Pancreas (tissue), 10 donors: Measurements from ENCODE around the gene ADCY5. TPM values are rescaled to one million over a fixed set of nuclear protein-coding genes. Genes with fewer than 3 reads are reported as not detected.

Source experiments
- ATAC-seq, 4 donors: fragments of 200-7000 bp; cut with Tn5 transposase; one replicate each; pipeline versions ENCODE4 v1.8.0 to v1.9.1; 2020; ENCODE audit warnings: mild to moderate bottlenecking in 4 of 4, moderate library complexity in 4 of 4
- DNase-seq, 6 donors: peaks; one replicate each; pipeline ENCODE4 v3.0.0-alpha.2; 2020
- FAIRE-seq: peaks from 2 replicates; lab custom pipeline; 2012; peaks lifted over from hg19 to GRCh38; lab: Jason Lieb, UNC
- H3K27ac ChIP-seq, 4 donors: fragments of 200-600 bp; sonication (generic); 1 replicate in 3 of 4; 2 replicates in 1 of 4; pipeline versions ENCODE4 v1.5.0 to v1.8.0; 2020
- H3K27me3 ChIP-seq, 4 donors: fragments of 200-600 bp; one replicate each; pipeline ENCODE4 v1.8.0; 2021
- H3K36me3 ChIP-seq, 3 donors: fragments of 200-600 bp; sonication (generic) in 1 of 3; one replicate each; pipeline versions ENCODE4 v1.5.0 to v1.8.0; 2020 to 2021
- H3K4me1 ChIP-seq, 3 donors: fragments of 200-600 bp; one replicate each; pipeline ENCODE4 v1.8.0; 2021
- H3K4me3 ChIP-seq, 4 donors: fragments of 200-600 bp; sonication (generic) in 2 of 4; one replicate each; pipeline versions ENCODE4 v1.5.0 to v1.8.0; 2020 to 2021
- H3K9me3 ChIP-seq, 4 donors: fragments of 200-600 bp; one replicate each; pipeline ENCODE4 v1.8.0; 2021
- WGBS, 2 donors: extraction: QIAGEN DNeasy Blood & Tissue Kit; methylation state at CpG; one replicate each; pipeline ENCODE4 v1.1.7; 2013; 5-methylcytosine and 5-hydroxymethylcytosine counted together
- intact Hi-C, 3 donors: fragments of 100-400 bp; cut with DNase I; formaldehyde crosslinking; loops; one replicate each; pipeline versions ENCODE4 v1.11.1 to v1.14.2; 2022
- polyA plus RNA-seq, 2 donors: library from polyadenylated mRNA; stranded (reverse); fragments of 200-250 nt; gene quantifications; one replicate each; pipeline ENCODE4 v1.2.3, GENCODE V29; 2013
- total RNA-seq, 6 donors: library from RNA; stranded (reverse); fragmentation: NEBNext Ultra II Directional in 4 of 6; extraction: Animal tissue kit (Norgen Biotek cat#: 25700) in 4 of 6; gene quantifications; one replicate each; pipeline versions ENCODE4 v1.2.1 to v1.2.4, GENCODE V29; 2021 to 2023
- TF ChIP-seq, protein P1 (sequence below), 4 donors: fragments of 200-600 bp; sonication (generic) in 3 of 4; IDR thresholded peaks; one replicate each; pipeline versions ENCODE4 v1.5.0 to v1.8.0; 2021; ENCODE audit warnings: antibody characterized with exemption in 4 of 4
- donor health status: healthy with polysubstance abuse.
- donor health status: DM: no; HTN: no; CAD: no; lungs with moderate emphysema.
- donor health status: DM: no; HTN: no; CAD: no.
- donor health status: control.
- donor health status: control.
- donor health status: Bipolar disorder and iron deficiency.
- donor health status: DM: yes; HTN: yes; CAD: no.
- donor health status: DM: no; HTN: no; CAD: no.
- donor health status: DM: no; HTN: no; CAD: no.
- donor health status: DM: yes; HTN: yes; CAD: no.

ADCY5 gene
- total and polyA plus RNA-seq, 8 donors: 6.0 to 13.4 (median 9.6) TPM

DNA sequence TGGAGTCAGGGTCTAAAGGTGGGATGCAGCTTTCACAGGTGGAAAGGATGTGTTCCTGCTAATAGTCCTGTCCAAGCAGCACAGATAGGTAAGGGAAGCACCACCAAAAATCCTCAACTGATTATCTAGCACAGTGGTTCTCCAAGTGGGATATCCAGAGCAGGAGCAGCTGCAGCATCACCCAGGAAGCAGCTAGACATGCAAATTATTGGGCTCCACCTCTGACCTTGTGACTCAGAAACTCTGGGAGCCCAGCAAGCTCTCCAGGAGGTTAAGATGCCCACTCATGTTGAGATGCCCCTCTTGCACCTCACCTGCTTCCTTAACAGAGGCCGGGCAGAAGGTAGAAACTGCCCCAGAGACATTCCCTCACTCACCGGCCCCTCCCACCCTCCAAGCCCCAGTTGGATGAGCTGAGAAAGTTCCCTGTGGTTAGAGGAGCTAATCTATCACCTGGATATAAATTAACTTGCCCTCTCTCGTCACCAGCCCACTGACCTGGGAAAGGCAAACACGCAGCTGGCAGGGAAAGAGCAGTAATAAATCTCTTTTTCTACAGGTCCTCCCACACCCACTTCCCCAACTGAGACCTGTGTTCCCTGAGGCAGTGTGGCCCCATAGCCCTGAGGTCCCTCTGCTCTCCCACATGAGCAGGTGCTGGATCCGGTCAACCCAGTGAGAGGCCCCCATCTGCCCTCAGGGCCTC is 39.3 kb downstream of the ADCY5 start:
- H3K9me3 ChIP-seq: no peaks in the 10 kb centered on the region
- peaks cover 5 to 15% (median 13%) of the 10 kb centered on the region in 3 donors for H3K4me1 ChIP-seq
- WGBS, 2 donors: 15 to 23% methylated on average over 5 of the region's 5 CpGs
- H3K27ac ChIP-seq: peak overlapping the region; percentile 23 to 74 (median 68)
- DNase-seq (peak in 5 of 6 donors; percentile 53 to 69 (median 62)), FAIRE-seq (no peak), ATAC-seq (peak; percentile 80 to 86 (median 84))
- no peak overlapping the region for H3K4me3 ChIP-seq
- intact Hi-C loops: no loop called here
- TF ChIP-seq, protein P1, sequence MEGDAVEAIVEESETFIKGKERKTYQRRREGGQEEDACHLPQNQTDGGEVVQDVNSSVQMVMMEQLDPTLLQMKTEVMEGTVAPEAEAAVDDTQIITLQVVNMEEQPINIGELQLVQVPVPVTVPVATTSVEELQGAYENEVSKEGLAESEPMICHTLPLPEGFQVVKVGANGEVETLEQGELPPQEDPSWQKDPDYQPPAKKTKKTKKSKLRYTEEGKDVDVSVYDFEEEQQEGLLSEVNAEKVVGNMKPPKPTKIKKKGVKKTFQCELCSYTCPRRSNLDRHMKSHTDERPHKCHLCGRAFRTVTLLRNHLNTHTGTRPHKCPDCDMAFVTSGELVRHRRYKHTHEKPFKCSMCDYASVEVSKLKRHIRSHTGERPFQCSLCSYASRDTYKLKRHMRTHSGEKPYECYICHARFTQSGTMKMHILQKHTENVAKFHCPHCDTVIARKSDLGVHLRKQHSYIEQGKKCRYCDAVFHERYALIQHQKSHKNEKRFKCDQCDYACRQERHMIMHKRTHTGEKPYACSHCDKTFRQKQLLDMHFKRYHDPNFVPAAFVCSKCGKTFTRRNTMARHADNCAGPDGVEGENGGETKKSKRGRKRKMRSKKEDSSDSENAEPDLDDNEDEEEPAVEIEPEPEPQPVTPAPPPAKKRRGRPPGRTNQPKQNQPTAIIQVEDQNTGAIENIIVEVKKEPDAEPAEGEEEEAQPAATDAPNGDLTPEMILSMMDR (IDR thresholded peaks at IDR 0.05): no peak
- no peaks in the 10 kb centered on the region for H3K27me3 ChIP-seq
- H3K36me3 ChIP-seq: no peaks in the 10 kb centered on the region

DNA sequence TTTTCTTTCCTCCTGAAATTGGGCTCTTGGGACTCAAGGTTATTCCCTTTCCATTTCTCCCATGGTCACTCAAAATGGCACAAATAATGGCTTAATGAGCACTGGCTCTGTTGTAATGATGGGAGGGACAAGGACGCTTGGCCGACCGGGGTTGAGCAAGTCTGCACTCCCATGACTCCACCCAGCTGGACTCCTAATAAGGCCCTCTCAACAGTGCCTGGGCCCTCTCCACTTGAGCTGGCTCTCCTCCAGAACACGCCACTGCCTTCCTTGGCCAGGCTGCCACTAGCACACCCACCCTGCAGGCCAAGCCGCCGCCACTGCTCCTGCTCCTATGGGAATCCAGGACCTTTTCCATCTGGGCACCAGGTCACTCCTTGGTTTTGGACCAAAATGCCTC is 42.3 kb downstream of the ADCY5 start:
- peak in 2 of 4 donors; percentile 5 to 36 for ATAC-seq
- Histone ChIP-seq H3K4me1 (peaks cover 5 to 15% (median 13%) of the 10 kb centered on the region in 3 donors), H3K27me3 (no peaks in the 10 kb centered on the region), H3K27ac (peak overlapping the region in 2 of 4 donors; percentile 12 to 30), H3K36me3 (no peaks in the 10 kb centered on the region), H3K4me3 (no peak overlapping the region), H3K9me3 (no peaks in the 10 kb centered on the region)
- intact Hi-C loops: no loop called here
- TF ChIP-seq, protein P1 (IDR thresholded peaks at IDR 0.05): no peak
- FAIRE-seq: no peak
- WGBS, 2 donors: 63 to 79% methylated on average over 6 of the region's 6 CpGs
- DNase-seq: peak in 1 of 6 donors; percentile 54

DNA sequence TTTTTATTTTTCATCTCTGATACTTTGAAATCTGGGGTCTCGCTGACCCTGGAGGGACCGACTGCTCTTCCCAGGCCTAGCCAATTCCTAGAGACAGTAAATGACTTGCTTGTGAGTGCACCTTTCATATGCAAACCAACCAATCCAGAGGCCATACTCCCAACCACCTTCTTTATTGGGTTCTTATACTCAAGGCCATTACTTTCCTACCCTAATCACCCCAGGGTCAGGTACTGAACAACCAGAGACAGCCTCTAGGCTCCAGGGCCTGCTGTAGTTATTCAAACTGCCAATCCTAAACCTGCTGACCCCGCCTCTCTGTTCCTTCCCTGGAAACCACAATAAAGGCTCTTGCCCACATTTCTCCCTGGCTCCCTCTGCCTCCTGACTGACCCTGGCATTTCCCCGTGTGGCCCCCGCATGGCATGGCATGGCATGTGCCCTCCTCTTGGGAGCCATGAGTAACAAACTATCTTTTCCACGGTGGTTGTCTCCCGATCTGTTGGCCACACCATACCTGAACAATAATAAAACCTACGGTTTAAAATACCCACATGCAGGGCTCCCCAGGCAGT is 42.9 kb downstream of the ADCY5 start:
- no peak overlapping the region for H3K4me3 ChIP-seq
- no peaks in the 10 kb centered on the region for H3K27me3 ChIP-seq
- no peaks in the 10 kb centered on the region for H3K36me3 ChIP-seq
- no peak for FAIRE-seq
- 83 to 95% methylated on average over 8 of the region's 8 CpGs for WGBS, 2 donors
- intact Hi-C loops: no loop called here
- no peak for ATAC-seq
- TF ChIP-seq, protein P1 (IDR thresholded peaks at IDR 0.05): no peak
- H3K9me3 ChIP-seq: no peaks in the 10 kb centered on the region
- DNase-seq: peak in 1 of 6 donors; percentile 18
- peaks cover 5 to 15% (median 13%) of the 10 kb centered on the region in 3 donors for H3K4me1 ChIP-seq
- peak overlapping the region in 1 of 4 donors; percentile 30 for H3K27ac ChIP-seq

DNA sequence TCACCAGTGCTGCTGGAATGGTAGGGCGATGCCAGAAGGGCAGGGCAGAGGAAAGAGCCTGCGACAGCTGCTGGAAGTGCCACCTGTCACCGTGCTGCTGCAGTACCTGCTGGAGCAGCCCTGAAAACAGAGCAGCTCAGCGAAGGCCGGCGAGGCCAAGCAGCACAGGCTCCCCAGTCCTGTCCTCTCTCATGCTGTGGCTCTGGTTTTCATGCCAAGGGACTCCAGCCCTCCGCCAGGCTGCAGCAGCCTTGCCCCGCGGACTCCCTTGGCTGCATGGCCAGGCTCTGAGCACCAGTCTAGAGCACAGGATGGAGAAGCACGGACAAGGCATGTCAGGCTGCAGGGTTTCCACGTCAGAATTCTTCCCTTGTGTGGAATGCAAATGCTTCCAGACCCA is 43.9 kb downstream of the ADCY5 start:
- H3K9me3 ChIP-seq: no peaks in the 10 kb centered on the region
- intact Hi-C loops: no loop called here
- peaks cover 5 to 15% (median 13%) of the 10 kb centered on the region in 3 donors for H3K4me1 ChIP-seq
- TF ChIP-seq, protein P1 (IDR thresholded peaks at IDR 0.05): no peak
- DNase-seq (no peak), ATAC-seq (no peak), FAIRE-seq (no peak)
- H3K27me3 ChIP-seq: no peaks in the 10 kb centered on the region
- no peaks in the 10 kb centered on the region for H3K36me3 ChIP-seq
- H3K4me3 ChIP-seq: no peak overlapping the region
- WGBS, 2 donors: 75 to 80% methylated on average over 11 of the region's 11 CpGs
- H3K27ac ChIP-seq: no peak overlapping the region

DNA sequence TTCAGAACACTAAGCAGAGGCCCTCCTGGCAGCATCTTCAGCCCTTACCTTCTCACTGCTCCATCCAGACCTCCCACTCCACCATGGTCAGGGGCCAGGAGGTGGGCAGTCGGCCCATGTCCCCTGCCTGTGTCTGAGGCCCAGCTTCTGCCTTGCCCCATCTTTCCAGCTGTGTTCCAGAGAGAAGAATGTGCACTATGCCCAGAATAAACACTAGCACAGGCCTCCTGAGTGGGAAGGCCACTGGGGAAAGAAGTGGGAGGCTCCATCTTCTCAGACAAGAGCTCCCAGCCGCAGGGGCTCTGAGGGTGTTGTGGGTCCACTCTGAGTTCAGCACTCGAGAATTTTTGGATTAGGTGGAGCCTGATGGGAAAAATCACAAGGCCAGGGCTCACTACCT is 44.5 kb downstream of the ADCY5 start:
- 49 to 64% methylated on average over 3 of the region's 3 CpGs for WGBS, 2 donors
- no peaks in the 10 kb centered on the region for H3K36me3 ChIP-seq
- intact Hi-C loops: no loop called here
- no peak for ATAC-seq
- H3K4me3 ChIP-seq: no peak overlapping the region
- H3K27me3 ChIP-seq: no peaks in the 10 kb centered on the region
- peak in 1 of 6 donors; percentile 30 for DNase-seq
- peaks cover 5 to 12% (median 7%) of the 10 kb centered on the region in 3 donors for H3K4me1 ChIP-seq
- H3K9me3 ChIP-seq: no peaks in the 10 kb centered on the region
- FAIRE-seq: no peak
- TF ChIP-seq, protein P1 (IDR thresholded peaks at IDR 0.05): no peak
- H3K27ac ChIP-seq: no peak overlapping the region
